Mesendoderm (in vitro differentiated cells): ENCODE data around the gene NMT1.

Experiments used
- DNase-seq: peaks from one replicate; pipeline ENCODE4 v3.0.0; 2013
- H2AK5ac ChIP-seq: 2 replicates; pipeline ENCODE4 v1.6.1; 2013; ENCODE audit warnings: low read length, inconsistent platforms
- H2BK120ac ChIP-seq: 2 replicates; pipeline ENCODE4 v1.6.1; 2013; ENCODE audit warnings: low read depth, mild to moderate bottlenecking, low read length, moderate library complexity, mixed read lengths
- H2BK15ac ChIP-seq: replicated peaks from 2 replicates; pipeline ENCODE4 v1.6.1; 2013; ENCODE audit warnings: low read depth, mild to moderate bottlenecking, moderate library complexity
- H2BK5ac ChIP-seq: 2 replicates; pipeline ENCODE4 v1.6.1; 2013; ENCODE audit warnings: low read length, inconsistent platforms
- H3K18ac ChIP-seq: 2 replicates; pipeline ENCODE4 v1.6.1; 2013; ENCODE audit warnings: mild to moderate bottlenecking, low read length, mixed read lengths
- H3K23ac ChIP-seq: one replicate; pipeline ENCODE4 v1.6.1; 2013; ENCODE audit warnings: low read length
- H3K27ac ChIP-seq: 2 replicates; pipeline ENCODE4 v1.5.1; 2013; ENCODE audit warnings: low read depth, mild to moderate bottlenecking, inconsistent platforms, low read length, moderate library complexity
- H3K27me3 ChIP-seq: 2 replicates; pipeline ENCODE4 v1.6.1; 2013; ENCODE audit warnings: low read length, control low read depth, mild to moderate bottlenecking, inconsistent platforms; ENCODE audit not compliant: insufficient read depth, poor library complexity
- H3K36me3 ChIP-seq: 2 replicates; pipeline ENCODE4 v1.6.1; 2013; ENCODE audit warnings: low read length, inconsistent platforms; ENCODE audit not compliant: control insufficient read depth, insufficient read depth
- H3K4ac ChIP-seq: one replicate; pipeline ENCODE4 v1.6.1; 2013; ENCODE audit warnings: low read depth, mild to moderate bottlenecking, low read length, moderate library complexity
- H3K4me1 ChIP-seq: 2 replicates; pipeline ENCODE4 v1.6.1; 2013; ENCODE audit warnings: low read depth, low read length, inconsistent platforms; ENCODE audit not compliant: control insufficient read depth
- H3K4me2 ChIP-seq: 2 replicates; pipeline ENCODE4 v1.6.1; 2013; ENCODE audit warnings: low read length
- H3K4me3 ChIP-seq: 2 replicates; pipeline ENCODE4 v1.5.1; 2013; ENCODE audit warnings: mild to moderate bottlenecking, low read length
- H3K56ac ChIP-seq: one replicate; pipeline ENCODE4 v1.6.1; 2013; ENCODE audit warnings: low read length
- H3K79me1 ChIP-seq: 2 replicates; pipeline ENCODE4 v1.6.1; 2013; ENCODE audit warnings: low read length, inconsistent platforms
- H3K79me2 ChIP-seq: 2 replicates; pipeline ENCODE4 v1.6.1; 2013; ENCODE audit warnings: mild to moderate bottlenecking, low read length; ENCODE audit not compliant: control insufficient read depth, insufficient read depth
- H3K9ac ChIP-seq: 2 replicates; pipeline ENCODE4 v1.6.1; 2013; ENCODE audit warnings: low read length, inconsistent platforms
- H4K5ac ChIP-seq: one replicate; pipeline ENCODE4 v1.6.1; 2013; ENCODE audit warnings: low read length
- H4K8ac ChIP-seq: one replicate; pipeline ENCODE4 v1.6.1; 2013; ENCODE audit warnings: low read depth, mild to moderate bottlenecking, control low read depth, low read length, moderate library complexity
- WGBS: extraction: QIAGEN DNeasy Blood & Tissue Kit; methylation state at CpG from one replicate; pipeline ENCODE4 v1.1.7; 2013; ENCODE audit warnings: low lambda C conversion rate, missing lambda C conversion rate; ENCODE audit not compliant: insufficient coverage; ENCODE audit errors: extremely low coverage; 5-methylcytosine and 5-hydroxymethylcytosine counted together

Gene NMT1

GRCh38 chr17:45135978-45136791 is 75.1 kb downstream of the NMT1 start:
- H2BK120ac ChIP-seq: no peak overlapping the region
- H3K4me3 ChIP-seq: peak overlapping the region; percentile 43
- H2AK5ac ChIP-seq: peak overlapping the region; percentile 58
- no peak overlapping the region for H3K27ac ChIP-seq
- peak overlapping the region; percentile 72 for H3K9ac ChIP-seq
- H3K27me3 ChIP-seq: no peaks in the 10 kb centered on the region
- no peaks in the 10 kb centered on the region for H3K79me2 ChIP-seq
- peak overlapping the region; percentile 86 for H3K56ac ChIP-seq
- H3K4ac ChIP-seq: no peak overlapping the region
- peaks cover 4% of the 10 kb centered on the region for H3K4me1 ChIP-seq
- no peaks in the 10 kb centered on the region for H3K36me3 ChIP-seq
- peak overlapping the region; percentile 67 for H3K4me2 ChIP-seq
- H2BK15ac ChIP-seq: no peak overlapping the region
- H4K5ac ChIP-seq: no peak overlapping the region
- H4K8ac ChIP-seq: no peak overlapping the region
- no peak overlapping the region for H3K18ac ChIP-seq
- no CpG with 5 or more reads among the region's 21 CpGs for WGBS
- H2BK5ac ChIP-seq: no peak overlapping the region
- no peaks in the 10 kb centered on the region for H3K79me1 ChIP-seq
- peak overlapping the region; percentile 45 for H3K23ac ChIP-seq
- no peak for DNase-seq

GRCh38 chr17:45136846-45137560 is 75.9 kb downstream of the NMT1 start:
- H2BK120ac ChIP-seq: no peak overlapping the region
- H3K4ac ChIP-seq: no peak overlapping the region
- no peaks in the 10 kb centered on the region for H3K79me2 ChIP-seq
- WGBS: no CpG with 5 or more reads among the region's 12 CpGs
- no peak overlapping the region for H3K23ac ChIP-seq
- H3K9ac ChIP-seq: no peak overlapping the region
- H3K56ac ChIP-seq: no peak overlapping the region
- no peak for DNase-seq
- H3K36me3 ChIP-seq: no peaks in the 10 kb centered on the region
- no peak overlapping the region for H3K4me3 ChIP-seq
- H3K4me2 ChIP-seq: no peak overlapping the region
- H3K79me1 ChIP-seq: no peaks in the 10 kb centered on the region
- H2AK5ac ChIP-seq: no peak overlapping the region
- no peaks in the 10 kb centered on the region for H3K27me3 ChIP-seq
- H3K27ac ChIP-seq: no peak overlapping the region
- no peak overlapping the region for H4K8ac ChIP-seq
- H2BK5ac ChIP-seq: no peak overlapping the region
- no peak overlapping the region for H2BK15ac ChIP-seq
- H3K4me1 ChIP-seq: peaks cover 4% of the 10 kb centered on the region
- no peak overlapping the region for H3K18ac ChIP-seq
- H4K5ac ChIP-seq: no peak overlapping the region

GRCh38 chr17:45137561-45138305 is 76.6 kb downstream of the NMT1 start:
- H3K4me1 ChIP-seq: peaks cover 4% of the 10 kb centered on the region
- no CpG with 5 or more reads among the region's 11 CpGs for WGBS
- DNase-seq: no peak

GRCh38 chr17:45138911-45139532 is 77.9 kb downstream of the NMT1 start:
- Histone ChIP-seq H3K27ac (no peak overlapping the region), H4K8ac (no peak overlapping the region), H3K4ac (no peak overlapping the region), H3K27me3 (no peaks in the 10 kb centered on the region), H2AK5ac (no peak overlapping the region), H3K23ac (no peak overlapping the region), H3K56ac (no peak overlapping the region), H3K9ac (no peak overlapping the region), H2BK5ac (no peak overlapping the region), H2BK120ac (no peak overlapping the region), H3K4me1 (peaks cover 11% of the 10 kb centered on the region), H3K79me1 (no peaks in the 10 kb centered on the region), H4K5ac (no peak overlapping the region), H2BK15ac (no peak overlapping the region), H3K18ac (no peak overlapping the region), H3K4me2 (no peak overlapping the region), H3K79me2 (no peaks in the 10 kb centered on the region), H3K4me3 (no peak overlapping the region), H3K36me3 (no peaks in the 10 kb centered on the region)
- no CpG with 5 or more reads among the region's 14 CpGs for WGBS
- peak; percentile 49 for DNase-seq

More at GRCh38 chr17:45137561-45138305, 76.6 kb downstream of the NMT1 start:
- Histone ChIP-seq H3K56ac (no peak overlapping the region), H4K5ac (no peak overlapping the region), H4K8ac (no peak overlapping the region), H3K23ac (no peak overlapping the region), H3K4me2 (no peak overlapping the region), H2AK5ac (no peak overlapping the region), H3K79me2 (no peaks in the 10 kb centered on the region), H3K27ac (no peak overlapping the region), H3K18ac (no peak overlapping the region), H2BK120ac (no peak overlapping the region), H3K4me3 (no peak overlapping the region), H3K27me3 (no peaks in the 10 kb centered on the region), H3K79me1 (no peaks in the 10 kb centered on the region), H2BK5ac (no peak overlapping the region), H3K36me3 (no peaks in the 10 kb centered on the region), H2BK15ac (no peak overlapping the region), H3K9ac (no peak overlapping the region), H3K4ac (no peak overlapping the region)

GRCh38 chr17:45139533-45139920 is 78.4 kb downstream of the NMT1 start:
- no peak overlapping the region for H2BK15ac ChIP-seq
- no peak overlapping the region for H3K4me3 ChIP-seq
- no CpG with 5 or more reads among the region's 4 CpGs for WGBS
- no peak overlapping the region for H3K4ac ChIP-seq
- no peak overlapping the region for H3K56ac ChIP-seq
- H3K4me2 ChIP-seq: no peak overlapping the region
- no peaks in the 10 kb centered on the region for H3K79me1 ChIP-seq
- no peak overlapping the region for H3K27ac ChIP-seq
- H3K23ac ChIP-seq: no peak overlapping the region
- H3K79me2 ChIP-seq: no peaks in the 10 kb centered on the region
- H3K27me3 ChIP-seq: no peaks in the 10 kb centered on the region
- no peak overlapping the region for H3K9ac ChIP-seq
- no peak overlapping the region for H2BK5ac ChIP-seq
- DNase-seq: no peak
- no peaks in the 10 kb centered on the region for H3K36me3 ChIP-seq
- no peak overlapping the region for H4K5ac ChIP-seq
- H2AK5ac ChIP-seq: no peak overlapping the region
- H2BK120ac ChIP-seq: no peak overlapping the region
- H3K4me1 ChIP-seq: peaks cover 11% of the 10 kb centered on the region
- no peak overlapping the region for H3K18ac ChIP-seq
- no peak overlapping the region for H4K8ac ChIP-seq
